ENCODE results near the gene MXRA8. TPM values are rescaled to one million over a fixed set of nuclear protein-coding genes. Genes with fewer than 3 reads are reported as not detected.
A peak's percentile ranks its signal among the peaks of the same experiment; 100 is the strongest.

The MXRA8 gene
- total and polyA plus RNA-seq, 2 donors (not counting 3 experiments of a cell fraction or from before 2014, with no cell fraction given) = 0.82 to 1.9 TPM

- Histone ChIP-seq H3K9me1 (replicated peaks; ENCODE audit: control insufficient read depth, extremely low read depth, insufficient read depth, low read length) (no peaks in the 10 kb centered on the region), H3K79me2 (ENCODE audit: control insufficient read depth, insufficient read depth, low read length) (peaks cover 33% of the 10 kb centered on the region), H3K27me3 (ENCODE audit: control insufficient read depth in 2 of 2, insufficient read depth in 2 of 2, low read length in 2 of 2) (peaks cover 2 to 8% of the 10 kb centered on the region in 2 experiments), H2AFZ (ENCODE audit: low read depth, low read length) (peak overlapping the region; percentile 41), H3K9ac (replicated peaks; ENCODE audit: extremely low read depth, insufficient read depth, low read length) (peak overlapping the region; percentile 38), H4K20me1 (replicated peaks; ENCODE audit: control insufficient read depth, extremely low read depth, insufficient read depth, low read length) (no peaks in the 10 kb centered on the region), H3K4me1 (ENCODE audit: control insufficient read depth, extremely low read depth, insufficient read depth, low read length) (peaks cover 10% of the 10 kb centered on the region), H3K4me3 (replicated peaks in 1 of 3; ENCODE audit: insufficient read depth in 1 of 3, low read depth in 1 of 3, low read length in 3 of 3) (peak overlapping the region; percentile 57 to 86 (median 58)), H3K9me3 (replicated peaks; ENCODE audit: control insufficient read depth, insufficient read depth, low read length) (no peaks in the 10 kb centered on the region), H3K27ac (ENCODE audit: insufficient read depth, low read depth, low read length) (no peak overlapping the region), H3K4me2 (ENCODE audit: insufficient read depth, low read length) (peak overlapping the region; percentile 78), H3K36me3 (ENCODE audit: control insufficient read depth in 2 of 2, extremely low read depth in 1 of 2, insufficient read depth in 2 of 2, low read length in 2 of 2) (no peaks in the 10 kb centered on the region)
- POLR2A ChIA-PET = no interaction called here
- peak; percentile 34 for DNase-seq (ENCODE audit: low read depth, low spot score)
- dilution Hi-C loops (cut with MboI; ENCODE audit: extremely low pct_ligation_motif_present, low sequenced_read_pairs) (no loop called here), intact Hi-C loops (cut with micrococcal nuclease) (loop anchor here (1.0 kb wide), 2 partner anchors 27 to 39 kb away; partner anchors contain the start of gene AURKAIP1)
- no TSS peak for BruUV-seq (replicated peaks)
- CTCF ChIA-PET = interaction anchor here (1.0 to 1.4 kb wide), 5 partner anchors 12 to 226 kb away, joined by 3 to 5 read pairs (median 3); no protein-coding TSS in a partner anchor
- FAIRE-seq = peak; percentile 12
- TF ChIP-seq GATA2 (IDR thresholded peaks at IDR 0.05; ENCODE audit: insufficient read depth, insufficient read length, low read depth, low read length) (no peak), CTCF (IDR thresholded peaks at IDR 0.05; ENCODE audit: extremely low read depth in 1 of 2, insufficient read depth in 1 of 2, low read depth in 1 of 2, low read length in 2 of 2) (no peak), POLR2AphosphoS5 (IDR thresholded peaks at IDR 0.05; ENCODE audit: insufficient read depth, low read depth, low read length) (no peak), MAX (IDR thresholded peaks at IDR 0.05; ENCODE audit: insufficient read depth, insufficient read length) (no peak), FOS (IDR thresholded peaks at IDR 0.05; ENCODE audit: borderline replicate concordance, insufficient read depth, low read length) (no peak)
Observed at GRCh38 chr1:1348420-1349255, 9.7 kb downstream of the MXRA8 start.

Data from endothelial cell of umbilical vein (primary cell).